HG02678 (cell line): ENCODE data around the gene CST3.
"Not testable (repeated sequence)": the region's sequence is repeated elsewhere in the genome, so short reads cannot be mapped to it uniquely, and the experiment has no call there.

Source experiments
- ATAC-seq: cut with Tn5 transposase; IDR thresholded peaks from one replicate; pipeline ENCODE4 v1.9.1; 2021; ENCODE audit warnings: mild to moderate bottlenecking, moderate library complexity; ENCODE audit not compliant: unreplicated experiment

CST3 gene

DNA sequence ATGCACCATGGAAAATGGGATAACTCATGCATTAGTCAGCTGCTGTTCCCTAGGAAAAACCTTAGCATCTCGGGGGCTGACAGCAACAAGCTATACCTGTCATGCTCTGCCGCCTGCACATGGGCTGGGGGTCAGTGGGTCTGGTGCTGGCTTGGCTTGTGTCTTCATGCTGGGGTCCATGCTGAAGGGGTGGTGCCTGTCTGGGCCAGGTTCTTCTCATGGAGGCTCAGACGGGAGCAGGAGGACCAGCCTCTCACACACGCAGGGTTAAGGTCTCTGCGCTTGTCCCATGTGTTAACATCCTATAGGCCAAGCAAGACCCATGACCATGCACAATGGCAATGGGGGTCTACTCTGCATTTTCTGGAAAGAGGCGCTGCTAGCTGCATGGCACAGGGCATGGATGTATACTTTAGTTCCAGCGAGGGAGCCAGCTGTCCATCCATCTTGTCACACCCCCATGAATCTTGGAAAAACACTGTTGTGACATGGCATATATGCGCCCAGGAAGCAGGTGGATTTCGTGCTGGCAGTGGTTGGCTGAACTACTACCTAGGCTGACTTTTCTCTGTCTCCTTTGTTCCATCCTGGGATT, 24.6 kb upstream of the CST3 start:
- ATAC-seq: no peak

DNA sequence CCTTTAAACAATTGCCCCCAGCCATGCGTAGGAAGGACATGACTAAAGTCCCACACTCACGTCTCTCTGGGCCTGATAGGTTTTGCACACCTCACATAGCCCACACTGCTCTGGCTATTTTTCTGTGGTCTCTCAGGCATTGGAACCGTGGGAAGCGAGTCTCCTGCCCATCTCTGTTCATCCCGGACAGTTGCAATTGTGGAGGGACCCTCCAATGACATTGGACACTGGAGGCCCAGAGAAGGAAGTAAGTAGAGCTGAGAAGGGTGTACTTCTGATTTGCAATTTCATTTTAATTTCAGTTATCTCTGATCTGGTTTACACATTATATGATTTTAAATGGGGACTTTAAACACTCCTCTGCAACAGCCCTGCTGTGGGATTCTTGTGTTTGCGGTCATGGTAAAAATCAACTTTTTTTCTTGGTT, 23.3 kb upstream of the CST3 start:
- ATAC-seq: no peak

DNA sequence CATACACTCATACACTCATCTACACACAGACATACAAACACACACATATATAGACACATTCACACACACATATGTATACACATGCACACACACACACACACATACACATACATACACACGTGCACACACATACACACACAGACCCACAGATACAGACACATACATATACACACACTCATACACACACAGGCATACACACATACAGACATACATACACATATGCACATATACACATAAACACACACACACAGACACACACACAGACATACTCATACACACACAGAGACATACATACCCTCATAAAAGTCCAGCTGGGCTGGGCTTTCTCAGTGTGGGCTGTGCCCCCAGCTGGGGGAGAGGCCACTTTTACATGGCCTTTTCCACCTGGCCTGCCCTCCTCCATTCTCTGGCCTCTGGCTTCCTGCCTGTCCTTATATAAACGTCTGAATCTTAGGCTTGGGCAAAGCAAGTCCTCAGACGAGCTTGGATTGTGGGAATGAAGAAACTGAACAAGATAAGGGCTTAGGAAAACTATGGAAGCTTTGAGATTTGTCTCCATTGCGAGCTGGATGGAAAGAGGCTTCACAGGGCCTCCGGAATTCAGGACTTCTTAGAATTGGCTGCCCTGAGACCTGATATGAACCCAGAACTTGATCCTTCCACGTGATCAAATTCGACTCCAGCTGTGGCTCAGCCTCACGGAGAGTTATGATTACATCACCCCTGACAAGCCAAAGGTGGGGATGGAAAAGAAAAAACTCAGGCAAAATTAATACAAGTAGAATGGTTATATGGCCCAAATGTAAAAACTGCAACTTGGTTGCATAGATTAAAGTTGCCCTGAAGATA, 22.5 kb upstream of the CST3 start:
- ATAC-seq: no peak

DNA sequence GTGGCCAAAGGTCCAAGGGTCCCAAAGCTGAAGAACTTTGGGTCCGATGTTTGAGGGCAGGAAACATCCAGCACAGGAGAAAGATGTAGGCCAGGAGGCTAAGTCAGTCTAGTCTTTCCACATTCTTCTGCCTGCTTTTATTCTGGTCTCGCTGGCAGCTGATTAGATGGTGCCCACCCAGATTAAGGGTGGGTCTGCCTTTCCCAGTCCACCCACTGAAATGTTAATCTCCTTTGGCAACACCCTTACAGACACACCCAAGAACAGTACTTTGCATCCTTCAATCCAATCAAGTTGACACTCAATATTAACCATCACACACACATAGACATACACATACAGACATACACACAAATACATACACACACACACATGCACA, 21.8 kb upstream of the CST3 start:
- ATAC-seq: not testable (repeated sequence)

DNA sequence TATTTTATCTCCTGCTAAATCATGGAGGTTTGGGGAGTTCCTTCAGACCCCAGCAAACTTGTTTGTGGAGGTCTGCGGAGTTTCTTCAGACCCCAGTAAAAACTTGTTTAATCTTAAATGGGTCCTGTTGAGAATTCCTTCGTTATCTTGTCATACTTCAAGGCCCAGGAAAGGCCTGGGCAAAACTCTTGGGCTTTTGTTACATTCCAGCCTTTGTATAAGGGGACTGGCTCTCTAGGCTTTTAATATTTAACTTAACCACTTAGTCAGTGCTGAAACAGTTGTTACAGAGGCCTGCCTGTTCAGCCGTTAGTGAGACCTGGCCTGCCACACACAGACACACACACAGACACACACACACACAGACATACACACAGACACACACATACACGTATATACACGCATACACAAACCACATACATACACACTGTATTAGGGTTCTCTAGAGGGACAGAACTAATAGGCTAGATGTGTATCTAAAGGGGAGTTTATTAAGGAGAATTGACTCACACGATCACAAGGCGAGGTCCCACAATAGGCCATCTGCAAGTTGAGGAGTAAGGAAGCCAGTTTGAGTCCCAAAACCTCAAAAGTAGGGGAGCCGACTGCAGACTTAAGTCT, 21.3 kb upstream of the CST3 start:
- no peak for ATAC-seq

DNA sequence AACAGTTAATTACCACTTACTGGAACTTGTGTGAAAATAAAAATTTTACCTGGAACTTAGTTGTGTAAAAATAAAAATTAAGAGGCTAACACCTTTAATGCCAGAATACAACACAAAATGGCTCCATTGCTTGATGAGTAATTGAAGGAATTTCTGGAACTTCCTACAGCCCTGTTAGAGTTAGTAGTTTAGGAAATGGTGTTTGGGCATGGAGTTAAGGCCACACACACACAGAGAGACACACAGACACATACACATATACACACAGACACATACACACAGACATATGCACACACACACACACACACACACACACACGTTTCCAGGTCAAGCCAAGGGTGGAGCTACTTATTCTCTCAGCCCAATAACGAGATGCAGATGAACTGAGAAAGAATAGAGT, 20.6 kb upstream of the CST3 start:
- ATAC-seq: no peak

DNA sequence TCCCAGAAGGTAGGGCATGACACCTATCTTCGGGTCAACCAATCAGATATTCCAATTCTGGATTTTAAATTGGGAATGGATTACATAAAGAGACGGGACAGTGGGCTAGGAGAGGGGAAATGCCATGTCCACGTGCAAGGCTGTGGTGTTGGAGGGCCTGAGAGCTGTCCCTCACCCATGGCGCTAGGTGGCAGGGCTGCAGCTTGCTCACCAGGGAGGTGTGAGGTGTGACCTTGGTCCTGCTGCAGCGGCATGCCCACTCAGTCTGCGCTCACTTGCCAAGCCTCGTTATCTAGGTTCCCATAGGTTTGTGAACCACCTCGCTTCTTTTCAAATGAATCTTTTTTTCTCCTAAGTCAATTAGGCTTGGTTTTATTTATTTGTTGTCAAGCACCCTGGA, 19.4 kb upstream of the CST3 start:
- ATAC-seq: no peak

DNA sequence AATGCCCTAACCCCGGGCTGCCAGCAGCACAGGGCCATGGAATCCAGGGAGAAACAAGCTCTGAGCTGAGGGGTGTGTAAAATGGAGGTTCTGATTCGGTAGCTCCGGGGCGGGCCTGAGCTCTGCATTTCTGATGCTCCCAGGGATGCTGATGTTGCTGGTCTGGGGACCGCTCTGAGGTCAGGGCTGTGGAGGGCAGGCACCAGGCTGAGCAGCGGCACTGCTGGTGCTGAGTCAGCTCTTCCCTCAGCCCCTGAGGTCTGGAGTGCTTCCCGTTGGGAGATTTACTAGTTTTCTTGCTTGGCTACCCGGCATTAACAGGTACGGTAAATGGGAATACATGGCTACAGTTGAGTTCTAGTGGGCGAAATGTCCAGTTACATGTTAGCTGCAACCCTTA, 18.6 kb upstream of the CST3 start:
- no peak for ATAC-seq

DNA sequence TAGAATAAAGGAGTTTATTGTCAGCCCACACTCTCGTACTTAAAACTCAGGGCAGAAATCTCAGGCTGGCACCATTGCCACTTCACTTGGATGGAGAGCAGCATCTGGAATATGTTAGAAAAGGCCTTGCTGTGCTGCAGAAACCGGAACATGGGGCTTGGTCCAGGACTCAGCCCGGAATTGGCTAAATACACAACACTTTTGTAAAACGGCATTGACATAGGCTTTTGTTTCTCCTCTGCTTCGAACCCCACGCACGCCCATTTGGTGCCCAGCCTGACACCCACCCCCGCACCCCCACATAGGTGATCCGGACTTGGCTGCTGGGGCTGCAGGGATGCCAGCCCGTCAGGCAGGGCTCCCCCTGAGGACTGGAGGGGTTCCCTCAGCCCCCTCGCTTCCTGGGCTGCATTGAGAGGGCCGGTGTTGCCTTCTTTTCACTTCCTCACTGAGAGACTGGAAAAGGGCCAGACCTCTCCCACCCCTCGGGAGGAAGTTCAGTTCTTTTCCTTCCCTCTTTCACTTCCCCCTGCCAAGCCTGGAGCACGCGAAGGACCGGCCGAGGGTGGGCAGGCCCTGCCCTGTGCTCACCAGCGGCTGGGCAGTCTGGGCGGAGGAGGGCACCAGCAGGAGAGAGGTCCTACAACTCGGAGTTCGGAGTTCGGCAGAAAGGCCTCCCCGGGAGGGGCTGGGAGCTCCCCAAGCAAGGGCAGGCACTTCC, 17.9 kb upstream of the CST3 start:
- no peak for ATAC-seq

DNA sequence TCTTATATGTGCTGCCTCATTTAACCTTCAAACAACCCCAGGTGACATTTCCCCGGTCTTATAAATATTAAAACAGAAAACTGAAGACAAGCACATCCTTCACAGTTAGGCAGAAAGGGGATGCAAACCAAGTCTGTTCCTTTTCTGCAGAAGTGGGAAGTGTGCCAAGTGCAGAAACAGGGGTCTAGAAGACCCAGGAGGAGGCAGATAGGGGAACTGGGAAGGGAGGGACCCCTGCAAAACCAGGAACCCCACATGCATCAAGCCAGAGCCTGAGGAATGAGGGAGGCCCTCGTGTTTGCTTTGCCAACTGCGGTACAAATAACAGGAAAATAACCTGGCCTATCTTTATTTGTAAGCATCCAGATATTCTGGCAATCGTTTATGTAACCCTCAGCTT, 17.0 kb upstream of the CST3 start:
- ATAC-seq: no peak

DNA sequence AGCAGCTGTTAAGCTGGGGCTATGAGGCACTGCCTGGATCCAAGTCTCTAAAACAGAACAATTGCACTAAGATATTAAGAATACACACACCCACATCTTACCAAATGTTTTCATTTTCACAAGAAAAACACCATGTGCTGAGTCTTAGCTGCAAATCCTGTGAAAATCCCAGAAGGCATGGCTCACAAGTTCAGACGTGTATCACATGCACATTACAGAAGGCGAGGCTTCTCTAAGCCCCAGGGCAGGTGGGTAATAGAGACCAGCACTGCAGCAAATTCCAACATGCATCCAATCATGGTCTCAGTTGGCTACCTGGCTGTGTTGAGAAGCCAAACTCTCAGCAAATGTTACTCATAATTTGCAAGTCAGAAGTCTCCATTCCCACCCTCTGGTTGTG, 16.2 kb upstream of the CST3 start:
- ATAC-seq: no peak

DNA sequence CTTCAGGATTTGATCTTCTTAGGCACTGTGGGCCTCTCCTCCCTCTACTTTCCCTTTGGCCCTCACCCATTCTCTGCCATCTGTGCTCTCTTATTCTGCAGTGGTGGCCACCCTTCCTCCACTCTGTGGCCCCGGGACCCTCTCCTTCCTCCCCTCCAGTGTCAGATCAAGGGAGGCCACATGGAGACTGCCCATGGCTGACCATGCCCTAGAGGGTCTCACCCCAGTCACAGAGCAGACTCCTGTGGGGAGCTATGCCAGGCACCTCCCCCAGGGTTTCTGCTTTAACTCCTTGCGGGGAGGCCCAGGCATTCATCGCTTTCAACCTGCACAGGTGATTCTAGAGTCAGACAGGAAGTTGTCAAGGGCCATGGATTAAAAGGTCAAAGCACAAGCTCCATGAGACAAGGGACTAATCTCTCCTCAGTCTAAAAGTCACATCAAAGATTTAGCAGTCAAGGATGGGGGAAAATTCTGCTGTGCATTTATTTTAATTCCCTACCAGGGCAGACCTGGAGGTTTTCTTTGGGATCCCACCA, 15.7 kb upstream of the CST3 start:
- ATAC-seq: no peak

DNA sequence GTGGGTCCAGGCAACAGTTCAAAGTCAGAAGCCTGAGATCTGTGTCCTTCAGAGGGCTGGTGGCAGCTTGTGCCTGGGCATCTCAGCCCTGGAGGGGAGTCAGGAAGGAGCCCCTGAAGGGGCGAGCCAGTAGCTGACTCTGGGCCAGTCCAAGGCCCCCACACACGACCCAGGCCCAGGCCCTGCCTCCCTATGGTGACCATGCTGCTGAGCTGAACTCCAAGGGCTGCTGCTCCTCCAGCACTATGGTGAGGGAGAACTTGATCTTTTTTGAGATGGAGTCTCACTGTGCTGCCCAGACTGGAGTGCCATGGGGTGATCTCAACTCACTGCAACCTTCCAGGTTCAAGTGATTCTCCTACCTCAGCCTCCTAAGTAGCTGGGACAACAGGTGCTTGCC, 15.2 kb upstream of the CST3 start:
- ATAC-seq: no peak

DNA sequence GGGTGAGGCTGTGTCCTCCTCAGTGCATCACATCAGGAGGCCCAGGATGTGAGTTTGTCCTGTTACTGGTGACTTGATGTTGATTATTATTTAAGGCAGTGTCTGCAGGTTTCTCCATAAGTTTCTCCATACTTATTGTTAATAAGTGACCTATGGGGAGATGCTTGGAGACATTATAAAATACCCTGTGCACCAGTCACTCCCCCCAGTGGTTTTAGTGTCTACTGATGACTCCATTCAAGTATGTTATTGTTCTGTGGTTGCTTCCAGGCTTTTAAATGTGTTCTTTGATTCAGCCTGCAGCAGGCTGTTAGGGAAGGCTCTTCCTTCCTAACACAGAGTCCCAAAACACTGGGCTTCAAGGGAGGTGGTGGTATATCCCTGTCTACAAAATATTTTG, 14.6 kb upstream of the CST3 start:
- no peak for ATAC-seq

DNA sequence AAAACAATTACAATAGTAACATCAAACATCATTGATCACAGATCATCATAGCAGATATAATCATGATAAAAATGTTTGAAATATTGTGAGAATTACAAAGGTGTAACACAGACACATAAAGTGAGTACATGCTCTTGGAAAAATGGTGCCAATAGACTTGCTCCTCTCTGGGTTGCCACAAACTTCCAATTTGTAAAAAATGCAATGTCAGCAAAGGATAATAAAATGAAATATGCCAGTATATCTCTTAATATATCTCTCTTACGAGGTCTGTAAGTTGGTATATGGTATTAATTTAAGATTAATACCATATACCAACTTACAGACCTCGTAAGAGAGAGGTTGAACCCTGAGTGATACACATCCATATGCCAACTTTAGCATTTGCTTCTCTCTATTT, 13.4 kb upstream of the CST3 start:
- no peak for ATAC-seq

DNA sequence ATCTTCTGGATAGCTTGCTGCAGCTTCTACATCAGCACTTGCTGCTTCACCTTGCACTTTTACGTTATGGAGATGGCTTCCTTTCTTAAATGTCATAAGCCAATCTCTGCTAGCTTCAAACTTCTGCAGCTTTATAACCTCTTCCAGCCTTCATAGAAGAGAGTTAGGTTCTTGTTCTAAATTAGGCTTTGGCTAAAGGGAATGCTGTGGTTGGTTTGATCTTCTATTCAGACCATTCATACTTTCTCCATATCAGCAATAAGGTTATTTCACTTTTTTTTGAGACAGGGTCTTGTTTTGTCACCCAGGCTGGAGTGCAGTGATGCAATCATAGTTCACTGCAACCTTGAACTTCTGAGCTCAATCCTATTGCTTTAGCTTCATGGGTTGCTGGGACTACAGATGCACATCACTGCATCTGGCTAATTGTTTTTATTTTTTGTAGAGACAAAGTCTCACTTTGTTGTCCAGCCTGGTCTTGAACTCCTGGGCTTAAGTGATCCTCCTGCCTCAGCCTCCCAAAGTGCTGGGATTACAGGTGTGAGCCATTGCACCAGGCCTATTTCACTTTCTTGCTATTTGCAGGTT, 12.2 kb upstream of the CST3 start:
- no peak for ATAC-seq

DNA sequence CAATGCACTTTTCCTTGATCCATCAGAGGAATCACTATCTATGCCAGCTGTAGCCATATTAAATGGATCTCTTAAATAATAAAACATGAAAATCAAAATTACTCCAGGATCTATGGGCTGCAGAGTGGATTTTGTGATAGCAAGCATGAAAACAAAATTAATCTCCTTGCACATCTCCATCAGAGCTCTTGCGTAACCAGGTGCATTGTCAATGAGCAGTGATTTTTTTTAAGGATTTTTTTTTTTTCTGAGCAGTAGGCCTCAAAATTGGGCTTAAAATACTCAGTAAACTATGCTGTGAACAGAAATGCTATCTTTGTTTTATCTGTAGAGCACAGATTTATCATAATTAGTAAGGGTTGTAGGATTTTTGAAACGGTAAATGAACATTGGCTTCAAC, 11.5 kb upstream of the CST3 start:
- ATAC-seq: no peak

DNA sequence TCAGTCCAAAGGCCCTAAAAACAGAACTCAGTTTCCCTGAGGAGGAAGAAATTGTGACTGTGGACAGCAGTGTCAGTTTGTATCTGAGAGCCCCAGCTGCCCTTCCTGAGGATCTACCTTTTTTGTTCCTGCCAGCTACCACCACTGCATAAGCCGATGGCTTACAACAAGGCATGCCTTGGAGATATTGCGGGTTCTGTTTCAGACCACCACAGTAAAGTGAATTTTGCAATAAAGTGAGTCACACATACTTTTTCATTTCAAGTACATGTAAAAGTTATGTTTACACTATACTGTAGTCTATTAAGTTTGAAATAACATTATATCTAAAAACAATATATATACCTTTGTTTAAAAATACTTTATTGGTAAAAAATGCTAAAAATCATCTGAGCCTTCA, 9.6 kb upstream of the CST3 start:
- no peak for ATAC-seq

DNA sequence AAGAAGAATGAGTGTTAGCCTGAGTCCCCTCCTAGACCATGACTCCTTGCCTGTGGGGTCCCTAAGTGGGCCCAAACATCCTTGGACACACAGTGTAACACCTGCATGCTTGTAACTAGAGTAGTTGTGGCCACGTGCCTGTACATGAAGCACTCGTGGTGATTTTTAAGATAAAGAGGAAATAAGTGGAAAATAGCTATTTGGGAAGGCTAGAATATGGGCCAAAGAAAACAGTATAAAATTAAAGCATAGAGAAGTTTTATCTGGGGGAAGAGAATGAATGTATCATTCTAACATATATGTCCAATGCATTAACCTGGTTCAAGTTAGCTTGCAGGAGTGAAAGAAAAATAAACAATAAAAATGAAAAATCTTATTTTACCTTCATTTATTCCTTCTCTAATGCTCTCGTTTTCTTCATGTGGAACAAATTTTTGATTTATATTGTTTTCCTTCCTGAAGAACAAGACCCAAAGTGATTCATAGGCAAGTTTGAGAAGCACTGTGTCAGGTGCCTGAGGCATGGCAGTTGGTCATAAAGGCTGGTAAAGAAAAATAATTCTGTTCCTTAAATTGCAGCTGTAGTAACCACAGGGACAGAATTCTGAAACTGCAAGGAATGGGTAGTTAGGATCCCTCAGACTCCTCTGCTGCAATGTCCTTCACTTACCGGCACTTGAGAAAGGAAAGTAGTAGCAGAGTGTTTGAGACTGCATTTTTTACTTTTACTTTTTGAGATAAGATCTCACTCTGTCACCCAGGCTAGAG, 8.5 kb upstream of the CST3 start:
- ATAC-seq: no peak

DNA sequence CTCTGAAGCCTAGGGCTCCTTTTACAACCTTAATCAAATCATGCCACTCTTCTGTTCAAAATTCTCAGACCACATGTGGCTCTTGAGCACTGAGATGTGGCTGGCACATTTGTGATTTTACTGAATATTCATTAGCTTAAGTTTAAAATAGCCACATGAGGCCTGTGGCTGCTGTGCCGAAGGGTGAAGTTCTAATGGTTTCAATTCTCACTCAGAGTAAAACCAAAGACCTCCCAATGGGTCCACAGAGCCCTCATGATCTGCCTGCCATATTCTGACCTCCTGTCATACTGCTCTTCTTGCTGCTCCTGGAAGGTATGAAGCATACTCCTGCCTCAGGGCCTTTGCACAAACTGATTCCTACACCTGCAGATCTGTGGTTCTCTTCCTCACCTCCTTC, 7.8 kb upstream of the CST3 start:
- ATAC-seq: no peak
